ENCODE data around the gene UBE2L5. TPM values are rescaled to one million over a fixed set of nuclear protein-coding genes. Genes with fewer than 3 reads are reported as not detected.

Gene UBE2L5
- not detected for total RNA-seq
- polyA plus RNA-seq (ENCODE audit: insufficient read length in 6 of 6) = under 1 TPM; 0.28 to 0.95 (median 0.40) TPM
- long read RNA-seq, donor 1 = 0 reads
- long read RNA-seq, donor 2 = 0 reads
- long read RNA-seq, donor 3 = 0 reads
- long read RNA-seq, donor 4 = 0 reads
- long read RNA-seq, donor 5, partial matches to known transcripts = 827 of 2,372 reads
- long read RNA-seq, donor 5, other reads (novel, unspliced or antisense) = 1,545 of 2,372 reads
- long read RNA-seq, donor 6 = 0 reads
- long read RNA-seq, donor 7 = 0 reads
- long read RNA-seq, donor 8 = 0 reads
- long read RNA-seq, donor 9 = 0 reads
- long read RNA-seq, donor 10 = 0 reads
- long read RNA-seq, donor 11, partial matches to known transcripts = 1,433 of 2,223 reads
- long read RNA-seq, donor 11, other reads (novel, unspliced or antisense) = 790 of 2,223 reads
- long read RNA-seq, donor 12 = 0 reads

GRCh38 chr13:30422054-30422839, at the start of gene UBE2L5:
UBE2L5 (plus strand) TSS chr13:30422493; CDS start chr13:30427991, 5,498 bp downstream.
- intact Hi-C loops (cut with DNase I) = no loop called here
- no peaks in the 10 kb centered on the region for H3K27me3 ChIP-seq
- ATAC-seq = peak; percentile 92
- H3K36me3 ChIP-seq = no peaks in the 10 kb centered on the region
- DNase-seq = peak; percentile 65 to 97 (median 80)
- H3K4me1 ChIP-seq = peaks cover 6 to 17% of the 10 kb centered on the region in 2 donors
- H3K9me3 ChIP-seq = no peaks in the 10 kb centered on the region
- peak within 1 kb of the TSS; percentile 43 to 58 for H3K4me3 ChIP-seq
- TF ChIP-seq CTCF (IDR thresholded peaks at IDR 0.05) = no peak
- peak within 1 kb of the TSS; percentile 95 to 96 for H3K27ac ChIP-seq

GRCh38 chr13:30373727-30374126, 48.6 kb upstream of the UBE2L5 start:
- intact Hi-C loops (cut with DNase I) = no loop called here
- TF ChIP-seq CTCF (IDR thresholded peaks at IDR 0.05) = no peak
- no peaks in the 10 kb centered on the region for H3K9me3 ChIP-seq
- DNase-seq (peak in 1 of 4 donors; percentile 54), ATAC-seq (no peak)
- H3K27me3 ChIP-seq = no peaks in the 10 kb centered on the region
- no peak overlapping the region for H3K4me3 ChIP-seq
- H3K4me1 ChIP-seq = peaks cover 0 to 13% of the 10 kb centered on the region in 2 donors
- no peak overlapping the region for H3K27ac ChIP-seq
- no peaks in the 10 kb centered on the region for H3K36me3 ChIP-seq

GRCh38 chr13:30375265-30375835, 46.9 kb upstream of the UBE2L5 start:
- intact Hi-C loops (cut with DNase I) = no loop called here
- no peaks in the 10 kb centered on the region for H3K27me3 ChIP-seq
- TF ChIP-seq CTCF (IDR thresholded peaks at IDR 0.05) = no peak
- H3K4me3 ChIP-seq = no peak overlapping the region
- DNase-seq (no peak), ATAC-seq (no peak)
- no peaks in the 10 kb centered on the region for H3K9me3 ChIP-seq
- peaks cover 0 to 13% of the 10 kb centered on the region in 2 donors for H3K4me1 ChIP-seq
- no peaks in the 10 kb centered on the region for H3K36me3 ChIP-seq
- H3K27ac ChIP-seq = peak overlapping the region in 1 of 2 donors; percentile 64

GRCh38 chr13:30376426-30377311, 45.6 kb upstream of the UBE2L5 start:
- Histone ChIP-seq H3K27me3 (no peaks in the 10 kb centered on the region), H3K27ac (peak overlapping the region; percentile 48 to 64), H3K36me3 (no peaks in the 10 kb centered on the region), H3K4me3 (no peak overlapping the region), H3K9me3 (no peaks in the 10 kb centered on the region), H3K4me1 (peaks cover 0 to 13% of the 10 kb centered on the region in 2 donors)
- peak; percentile 94 for ATAC-seq
- DNase-seq = peak in 2 of 4 donors; percentile 41 to 85
- TF ChIP-seq CTCF (IDR thresholded peaks at IDR 0.05) = no peak
- intact Hi-C loops (cut with DNase I) = no loop called here

Data from left lung (tissue), 14 donors.